Measurements from ENCODE around the gene COL23A1. TPM values are rescaled to one million over a fixed set of nuclear protein-coding genes. Genes with fewer than 3 reads are reported as not detected.

COL23A1 gene
- total RNA-seq, 1 donor from 2014 or later: 2.9 TPM

- Mint-ChIP-seq H3K36me3 (ENCODE audit: unreplicated experiment) (no peaks in the 10 kb centered on the region), H3K9me3 (ENCODE audit: unreplicated experiment) (peaks cover 8% of the 10 kb centered on the region), H3K4me3 (ENCODE audit: unreplicated experiment) (no peak overlapping the region), H3K27me3 (ENCODE audit: unreplicated experiment) (peaks cover 2% of the 10 kb centered on the region), H3K4me1 (ENCODE audit: low read depth, unreplicated experiment) (peaks cover 26% of the 10 kb centered on the region), H3K27ac (ENCODE audit: unreplicated experiment) (no peak overlapping the region)
- no peak for DNase-seq
- no peak for TF ChIP-seq CTCF (IDR thresholded peaks at IDR 0.05; ENCODE audit: partially characterized antibody, unreplicated experiment)
Observed at GRCh38 chr5:178338750-178339144, 251.4 kb downstream of the COL23A1 start.

- Mint-ChIP-seq H3K9me3 (ENCODE audit: unreplicated experiment) (peaks cover 8% of the 10 kb centered on the region), H3K4me1 (ENCODE audit: low read depth, unreplicated experiment) (peaks cover 26% of the 10 kb centered on the region), H3K36me3 (ENCODE audit: unreplicated experiment) (no peaks in the 10 kb centered on the region), H3K27ac (ENCODE audit: unreplicated experiment) (no peak overlapping the region), H3K4me3 (ENCODE audit: unreplicated experiment) (no peak overlapping the region), H3K27me3 (ENCODE audit: unreplicated experiment) (peaks cover 2% of the 10 kb centered on the region)
- no peak for DNase-seq
- TF ChIP-seq CTCF (IDR thresholded peaks at IDR 0.05; ENCODE audit: partially characterized antibody, unreplicated experiment): no peak
Observed at GRCh38 chr5:178338126-178338749, 252.0 kb downstream of the COL23A1 start.

GRCh38 chr5:178337334-178337741, 252.9 kb downstream of the COL23A1 start:
- Mint-ChIP-seq H3K4me3 (ENCODE audit: unreplicated experiment) (no peak overlapping the region), H3K36me3 (ENCODE audit: unreplicated experiment) (no peaks in the 10 kb centered on the region), H3K27ac (ENCODE audit: unreplicated experiment) (no peak overlapping the region), H3K9me3 (ENCODE audit: unreplicated experiment) (peaks cover 10% of the 10 kb centered on the region), H3K27me3 (ENCODE audit: unreplicated experiment) (peaks cover 4% of the 10 kb centered on the region), H3K4me1 (ENCODE audit: low read depth, unreplicated experiment) (peaks cover 18% of the 10 kb centered on the region)
- DNase-seq: no peak
- no peak for TF ChIP-seq CTCF (IDR thresholded peaks at IDR 0.05; ENCODE audit: partially characterized antibody, unreplicated experiment)

GRCh38 chr5:178336889-178337288, 253.3 kb downstream of the COL23A1 start:
- Mint-ChIP-seq H3K4me3 (ENCODE audit: unreplicated experiment) (no peak overlapping the region), H3K27ac (ENCODE audit: unreplicated experiment) (no peak overlapping the region), H3K4me1 (ENCODE audit: low read depth, unreplicated experiment) (peaks cover 14% of the 10 kb centered on the region), H3K36me3 (ENCODE audit: unreplicated experiment) (no peaks in the 10 kb centered on the region), H3K27me3 (ENCODE audit: unreplicated experiment) (peaks cover 4% of the 10 kb centered on the region), H3K9me3 (ENCODE audit: unreplicated experiment) (peaks cover 10% of the 10 kb centered on the region)
- DNase-seq: no peak
- TF ChIP-seq CTCF (IDR thresholded peaks at IDR 0.05; ENCODE audit: partially characterized antibody, unreplicated experiment): no peak

- DNase-seq: no peak
- TF ChIP-seq CTCF (IDR thresholded peaks at IDR 0.05; ENCODE audit: partially characterized antibody, unreplicated experiment): no peak
- Mint-ChIP-seq H3K4me1 (ENCODE audit: low read depth, unreplicated experiment) (peaks cover 14% of the 10 kb centered on the region), H3K27me3 (ENCODE audit: unreplicated experiment) (peaks cover 6% of the 10 kb centered on the region), H3K36me3 (ENCODE audit: unreplicated experiment) (no peaks in the 10 kb centered on the region), H3K9me3 (ENCODE audit: unreplicated experiment) (peaks cover 9% of the 10 kb centered on the region), H3K27ac (ENCODE audit: unreplicated experiment) (no peak overlapping the region), H3K4me3 (ENCODE audit: unreplicated experiment) (no peak overlapping the region)
Observed at GRCh38 chr5:178335302-178336030, 254.7 kb downstream of the COL23A1 start.

All from glutamatergic neuron (in vitro differentiated cells).